ENCODE data around the gene MYBPHL. TPM values are rescaled to one million over a fixed set of nuclear protein-coding genes. Genes with fewer than 3 reads are reported as not detected.

MYBPHL gene
- total RNA-seq, 1 donor from 2014 or later = not detected

- no peak for DNase-seq
Measured at GRCh38 chr1:109279615-109280278, 27.1 kb downstream of the MYBPHL start.

- DNase-seq = peak; percentile 20
Measured at GRCh38 chr1:109277434-109278204, 29.2 kb downstream of the MYBPHL start.

GRCh38 chr1:109275706-109276345 is 31.0 kb downstream of the MYBPHL start:
- DNase-seq = no peak

- peak; percentile 20 for DNase-seq
Measured at GRCh38 chr1:109274533-109275476, 32.0 kb downstream of the MYBPHL start.

- no peak for DNase-seq
Measured at GRCh38 chr1:109273570-109274288, 33.1 kb downstream of the MYBPHL start.

- no peak for DNase-seq
Measured at GRCh38 chr1:109272831-109273547, 33.8 kb downstream of the MYBPHL start.

GRCh38 chr1:109272021-109272799 is 34.6 kb downstream of the MYBPHL start:
- DNase-seq = no peak

GRCh38 chr1:109271458-109271857 is 35.4 kb downstream of the MYBPHL start:
- no peak for DNase-seq

GRCh38 chr1:109270623-109271317 is 36.0 kb downstream of the MYBPHL start:
- DNase-seq = no peak

- DNase-seq = no peak
Measured at GRCh38 chr1:109269981-109270622, 36.7 kb downstream of the MYBPHL start.

- no peak for DNase-seq
Measured at GRCh38 chr1:109269212-109269980, 37.4 kb downstream of the MYBPHL start.

- no peak for DNase-seq
Measured at GRCh38 chr1:109268431-109269211, 38.2 kb downstream of the MYBPHL start.

GRCh38 chr1:109267743-109268300 is 39.0 kb downstream of the MYBPHL start:
- DNase-seq = no peak

- DNase-seq = no peak
Measured at GRCh38 chr1:109266965-109267364, 39.8 kb downstream of the MYBPHL start.

GRCh38 chr1:109265741-109266330 is 41.0 kb downstream of the MYBPHL start:
- no peak for DNase-seq

GRCh38 chr1:109265016-109265415 is 41.8 kb downstream of the MYBPHL start:
- no peak for DNase-seq
